GM18526 (cell line): ENCODE data around the gene SCAP.

Experiments used
- POLR2A ChIP-seq: IDR thresholded peaks from 3 replicates; pipeline ENCODE4 v1.6.1; 2011; ENCODE audit not compliant: insufficient read length; ENCODE audit errors: extremely low read depth

The SCAP gene

GRCh38 chr3:47399016-47399415 is 76.7 kb downstream of the SCAP start:
- TF ChIP-seq POLR2A = no peak

- TF ChIP-seq POLR2A = no peak
Measured at GRCh38 chr3:47398228-47398627, 77.5 kb downstream of the SCAP start.

DNA sequence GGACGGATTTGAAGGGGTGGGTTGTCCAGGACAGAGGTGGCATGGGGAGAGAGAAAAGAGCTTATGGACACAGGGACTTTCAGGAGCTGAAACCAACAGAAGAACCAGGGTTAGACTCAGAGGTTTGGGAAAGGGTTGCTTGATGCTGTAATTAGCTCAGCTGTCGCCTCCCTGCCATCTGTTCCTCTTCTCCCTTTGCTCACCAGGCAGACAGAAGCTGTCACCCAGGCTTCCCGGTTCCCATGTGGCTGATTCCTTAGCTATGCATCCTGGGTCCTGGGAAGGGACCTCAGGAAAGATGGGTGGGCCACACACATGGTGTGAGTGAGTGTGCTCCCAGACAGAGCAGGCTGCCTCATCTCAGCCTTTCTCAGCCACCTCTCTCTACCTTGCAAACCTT is 80.9 kb downstream of the SCAP start:
- no peak for TF ChIP-seq POLR2A

- TF ChIP-seq POLR2A = no peak
Measured at GRCh38 chr3:47394140-47394870, 81.4 kb downstream of the SCAP start.

DNA sequence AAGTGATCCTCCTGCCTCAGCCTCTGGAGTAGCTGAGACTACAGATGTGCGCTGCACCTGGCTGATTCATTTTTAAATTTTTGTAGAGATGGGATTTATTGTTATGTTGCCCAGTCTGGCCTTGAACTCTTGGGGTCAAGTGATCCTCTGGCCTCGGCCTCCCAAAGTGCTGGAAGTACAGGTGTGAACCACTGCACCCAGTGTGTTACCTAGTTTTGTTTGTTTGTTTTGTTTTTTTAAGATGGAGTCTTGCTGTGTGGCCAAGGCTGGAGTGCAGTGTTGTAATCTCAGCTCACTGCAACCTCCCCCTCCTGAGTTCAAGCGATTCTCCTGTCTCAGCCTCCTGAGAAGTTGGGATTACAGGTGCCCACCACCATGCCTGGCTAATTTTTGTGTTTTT is 82.8 kb downstream of the SCAP start:
- TF ChIP-seq POLR2A = no peak

GRCh38 chr3:47385796-47386195 is 89.9 kb downstream of the SCAP start:
- TF ChIP-seq POLR2A = no peak

DNA sequence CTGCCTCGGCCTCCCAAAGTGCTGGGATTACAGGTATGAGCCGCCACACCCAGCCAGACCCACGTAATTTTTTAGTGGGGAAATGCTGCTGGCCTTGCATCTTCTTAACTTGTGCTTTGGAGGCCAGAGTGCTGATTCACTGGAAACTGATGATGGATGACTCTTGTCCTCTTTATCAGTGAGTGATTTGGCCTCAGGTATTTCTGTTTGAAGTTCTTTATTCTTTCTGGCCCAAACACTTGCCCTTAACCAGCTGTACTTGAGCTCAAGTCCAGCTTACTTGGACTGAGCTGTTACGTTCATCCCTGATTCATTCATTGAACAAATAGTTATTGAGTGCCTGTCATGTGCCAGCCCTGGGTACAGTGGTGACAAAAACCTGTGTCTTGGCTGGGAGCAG is 90.7 kb downstream of the SCAP start:
- TF ChIP-seq POLR2A = no peak

DNA sequence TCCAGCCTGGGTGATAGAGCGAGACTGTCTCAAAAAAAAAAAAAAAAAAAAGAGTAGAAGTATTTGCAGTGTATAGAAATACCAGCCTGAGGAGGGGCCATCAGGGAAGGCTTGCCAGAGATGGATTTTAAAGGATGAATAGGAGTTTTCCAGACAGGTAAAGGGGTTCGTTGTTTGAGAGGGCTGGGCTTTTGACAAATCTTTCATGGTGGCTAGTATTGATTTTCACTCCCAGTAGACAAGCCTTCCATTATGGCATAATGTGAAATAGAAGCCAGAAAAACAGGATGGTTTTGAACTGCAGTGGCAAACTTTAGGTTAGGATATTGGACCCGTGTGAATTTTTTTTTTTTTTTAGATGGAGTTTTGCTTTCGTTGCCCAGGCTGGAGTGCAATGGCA is 91.3 kb downstream of the SCAP start:
- TF ChIP-seq POLR2A = no peak

GRCh38 chr3:47381317-47382157 is 94.2 kb downstream of the SCAP start:
- peak; percentile 72 for TF ChIP-seq POLR2A

GRCh38 chr3:47380601-47381316 is 95.0 kb downstream of the SCAP start, which contains the start of gene PTPN23:
TSS of gene PTPN23 (plus strand) at chr3:47381021. CDS start at chr3:47381097, 76 bp downstream.
- peak; percentile 93 for TF ChIP-seq POLR2A

- no peak for TF ChIP-seq POLR2A
Measured at GRCh38 chr3:47380026-47380600, 95.6 kb downstream of the SCAP start.

- TF ChIP-seq POLR2A = no peak
Measured at GRCh38 chr3:47379411-47379899, 96.3 kb downstream of the SCAP start.

GRCh38 chr3:47378869-47379268 is 96.9 kb downstream of the SCAP start:
- TF ChIP-seq POLR2A = no peak

DNA sequence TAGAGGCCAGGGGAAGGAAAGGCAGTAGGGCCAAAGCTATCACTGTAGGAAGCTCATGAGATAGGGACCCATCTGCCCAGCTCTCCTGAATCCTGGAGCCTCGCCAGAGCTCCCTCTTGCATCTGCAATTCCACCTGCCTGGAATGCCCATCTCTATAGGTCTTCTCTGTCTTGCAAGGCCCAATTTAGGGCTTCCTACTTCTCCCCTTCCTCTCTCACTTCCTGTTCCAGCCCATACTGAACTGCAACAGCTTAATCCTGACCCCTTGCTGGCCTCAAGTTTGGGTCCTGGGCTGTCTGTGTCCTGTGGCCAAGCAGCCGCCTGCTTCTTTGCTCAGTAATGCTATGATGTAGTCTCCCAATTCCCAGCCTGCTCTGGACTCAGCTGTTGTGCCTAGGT is 98.6 kb downstream of the SCAP start:
- TF ChIP-seq POLR2A = no peak

DNA sequence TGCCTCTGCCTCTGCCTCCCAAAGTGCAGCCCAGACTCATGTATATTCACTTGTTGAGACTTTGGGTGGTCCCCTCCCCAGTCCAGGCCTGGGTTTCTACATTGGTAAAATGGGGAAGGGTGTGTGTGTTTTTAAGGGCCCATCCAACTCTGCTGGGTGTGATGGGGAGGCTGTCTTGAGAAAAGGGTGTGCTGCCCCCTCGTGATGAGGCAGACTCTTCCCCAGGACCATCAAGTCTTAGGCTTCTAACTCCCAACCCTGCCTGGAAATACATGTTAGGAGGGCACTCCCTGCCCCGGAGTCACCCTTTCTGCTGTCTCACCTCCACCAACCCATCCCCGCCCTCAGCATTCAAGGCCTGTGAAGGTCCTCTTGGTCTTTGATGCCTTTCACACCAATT is 99.3 kb downstream of the SCAP start:
- no peak for TF ChIP-seq POLR2A
